Hair follicular keratinocyte (primary cell): ENCODE results near the gene KYNU. TPM values are rescaled to one million over a fixed set of nuclear protein-coding genes. Genes with fewer than 3 reads are reported as not detected.

Experiments used
- total RNA-seq: library from RNA; depleted of rRNA; stranded (reverse); fragments of >200 nt; gene quantifications from 2 replicates; pipeline ENCODE4 v1.2.3, GENCODE V29; 2015

Gene KYNU
- 1.7 and 2.5 TPM in 2 replicates for total RNA-seq

GRCh38 chr2:142877216-142877838 is at the start of gene KYNU:
Gene KYNU, plus strand, starts transcription at chr2:142877664. Its CDS starts 7,704 bp downstream, at chr2:142885368.

